Fibroblast of peridontal ligament (primary cell): ENCODE measurements around the gene LMBRD2.

ENCODE experiments used
- DNase-seq: peaks from one replicate; pipeline ENCODE4 v3.0.0-alpha.2; 2010; ENCODE audit errors: extremely low read depth

LMBRD2 gene

DNA sequence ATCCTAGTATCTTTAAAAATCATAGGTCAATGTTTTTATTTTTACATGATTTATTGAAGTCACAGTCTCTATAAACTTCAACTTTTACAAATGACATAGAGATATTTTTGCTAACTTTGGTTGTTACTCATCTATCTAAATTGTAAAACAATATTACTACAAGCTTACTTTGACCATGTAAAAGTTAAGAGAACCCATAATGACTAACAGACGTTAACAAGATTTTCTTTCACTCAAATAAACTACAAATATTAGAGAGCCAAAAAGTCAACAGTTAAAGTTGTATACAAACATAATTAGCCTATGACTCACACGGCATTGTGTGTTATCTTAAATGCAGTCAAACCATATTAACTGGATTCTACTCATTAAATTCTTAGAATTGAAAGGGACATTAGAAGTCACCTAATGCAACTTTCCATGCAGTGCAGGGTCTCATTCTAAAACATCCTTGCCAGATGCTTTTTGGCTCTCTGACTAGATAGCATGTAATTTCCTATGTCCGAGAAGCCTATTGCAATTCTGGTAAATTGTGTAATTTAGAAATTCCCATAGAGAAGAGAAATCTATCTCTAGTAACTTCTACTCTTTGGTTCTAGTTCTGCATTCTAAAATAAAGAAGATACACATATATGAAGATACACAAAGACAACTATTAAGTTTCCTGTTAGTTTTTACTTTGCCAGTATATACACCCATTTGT, 42.8 kb downstream of the LMBRD2 start:
- DNase-seq, result peak; percentile 25

DNA sequence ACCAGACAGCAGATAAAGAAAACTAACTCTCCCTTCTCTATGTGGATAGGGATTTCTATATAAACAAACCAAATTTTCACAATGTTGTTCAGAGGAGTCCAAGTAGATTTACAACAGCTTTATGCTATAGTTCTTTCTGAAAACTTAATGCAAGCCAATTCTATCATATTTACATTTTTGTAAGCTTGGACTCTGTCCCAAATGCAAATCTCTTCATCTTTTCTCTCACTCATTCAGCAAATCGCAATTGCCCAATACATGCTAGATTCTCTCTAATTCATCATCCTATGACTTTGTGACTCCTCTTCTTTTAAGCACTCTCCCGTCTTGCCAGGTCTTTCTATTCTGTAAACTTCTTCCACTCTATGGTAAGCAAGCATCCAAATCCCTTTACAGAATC, 45.9 kb downstream of the LMBRD2 start:
- no peak for DNase-seq

DNA sequence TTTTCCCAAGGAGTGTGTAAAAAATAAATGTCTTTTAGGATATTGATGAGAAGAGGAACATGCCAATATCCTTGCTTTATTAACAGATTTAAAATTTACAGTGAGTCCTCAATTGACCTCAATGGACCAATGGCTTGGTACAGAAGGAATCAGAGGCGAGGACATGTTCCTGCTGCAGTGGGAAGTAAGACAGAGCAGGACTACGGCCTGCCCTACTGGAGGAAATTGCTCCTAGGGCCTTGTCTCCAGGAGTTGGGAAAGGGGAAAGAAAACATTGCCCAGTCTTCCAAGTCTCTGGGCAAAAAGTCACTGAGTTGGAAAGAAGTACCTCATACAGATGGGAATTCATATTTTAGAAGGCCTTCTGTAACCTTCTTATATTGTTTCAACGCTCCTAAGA, 51.9 kb downstream of the LMBRD2 start:
- DNase-seq, result no peak

DNA sequence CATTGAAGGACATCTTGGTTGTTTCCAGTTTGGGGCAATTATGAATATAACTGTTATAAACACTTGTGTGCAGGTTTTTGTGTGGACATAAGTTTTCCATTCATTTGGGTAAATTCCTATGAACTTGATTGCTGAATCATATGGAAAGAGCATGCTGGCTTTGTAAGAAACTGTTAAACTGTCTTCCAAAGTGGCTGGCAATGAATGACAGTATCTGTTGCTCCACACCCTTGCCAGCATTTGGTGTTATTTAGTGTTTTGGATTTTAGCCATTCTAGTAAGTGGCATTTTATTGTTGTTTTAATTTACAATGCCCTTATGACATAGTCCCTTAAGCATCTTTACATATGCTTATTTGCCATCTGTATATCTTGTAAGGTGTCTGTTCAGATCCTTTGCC, 55.2 kb downstream of the LMBRD2 start:
- DNase-seq, result no peak

DNA sequence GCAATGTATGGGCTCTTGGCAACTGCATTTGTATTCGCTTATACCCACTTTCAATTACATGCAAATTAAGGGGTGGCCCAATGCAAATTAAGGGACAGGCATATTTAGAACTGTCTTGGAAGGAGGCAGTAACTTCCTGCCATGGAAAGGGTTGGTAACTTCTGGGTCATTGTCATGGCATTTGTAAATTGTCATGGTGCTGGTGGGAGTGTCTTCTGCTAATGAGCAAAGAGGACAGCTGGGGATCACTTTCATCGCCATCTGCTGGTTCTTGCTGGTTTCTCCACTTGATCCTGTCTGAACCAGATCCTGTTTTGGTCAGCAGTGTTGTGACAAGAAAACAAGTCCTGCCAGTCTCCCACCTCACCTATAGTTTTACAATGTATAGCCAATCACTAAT, 61.7 kb downstream of the LMBRD2 start:
- DNase-seq, result peak; percentile 18

DNA sequence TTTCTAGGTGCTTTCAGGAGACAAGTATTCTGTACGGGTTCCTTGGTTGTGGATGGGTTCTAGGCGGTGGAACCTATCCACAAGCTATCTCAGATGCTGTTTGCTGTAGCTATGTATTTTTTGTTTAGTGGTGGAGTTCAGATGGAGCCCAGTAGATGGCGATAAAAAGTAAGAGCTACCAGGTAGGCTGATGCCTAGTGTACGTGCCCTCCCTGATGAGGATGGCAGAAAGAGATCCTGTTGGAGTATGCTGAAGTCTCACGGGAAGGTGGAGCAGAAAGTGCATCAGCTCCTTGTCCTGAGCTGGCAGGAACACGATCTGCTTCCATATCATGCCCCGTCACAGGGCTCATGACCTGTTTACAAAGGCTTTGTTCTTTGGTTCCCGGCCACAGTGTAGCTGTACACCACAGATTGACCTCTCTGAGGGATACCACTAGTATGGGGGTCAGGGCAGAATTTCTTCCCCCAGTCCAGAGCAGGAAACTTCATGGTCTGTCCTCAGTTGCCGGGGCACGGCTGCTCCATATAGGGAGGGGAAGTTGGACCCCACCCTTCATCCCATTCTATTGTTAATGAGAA, 72.4 kb downstream of the LMBRD2 start:
- DNase-seq, result peak; percentile 49

DNA sequence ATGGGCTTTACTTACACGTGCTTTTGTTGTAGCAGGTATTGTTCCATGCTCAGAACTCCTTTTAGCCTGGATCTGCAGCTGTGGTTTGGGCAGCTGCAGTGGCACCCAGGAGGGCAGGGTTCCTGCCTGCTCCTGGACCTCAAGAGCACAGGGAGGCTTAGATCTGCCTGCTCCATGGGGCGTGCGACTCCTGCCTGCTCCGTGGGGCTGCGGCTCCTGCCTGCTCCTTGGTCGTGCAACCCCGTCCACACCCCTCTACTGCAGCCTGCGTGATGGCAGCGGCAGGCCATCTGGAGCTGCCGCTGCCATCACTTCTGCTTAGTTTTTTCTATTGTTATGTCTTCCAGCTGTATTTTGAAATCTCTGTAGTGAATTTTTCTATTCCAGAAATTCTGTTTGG, 73.3 kb downstream of the LMBRD2 start:
- no peak for DNase-seq

DNA sequence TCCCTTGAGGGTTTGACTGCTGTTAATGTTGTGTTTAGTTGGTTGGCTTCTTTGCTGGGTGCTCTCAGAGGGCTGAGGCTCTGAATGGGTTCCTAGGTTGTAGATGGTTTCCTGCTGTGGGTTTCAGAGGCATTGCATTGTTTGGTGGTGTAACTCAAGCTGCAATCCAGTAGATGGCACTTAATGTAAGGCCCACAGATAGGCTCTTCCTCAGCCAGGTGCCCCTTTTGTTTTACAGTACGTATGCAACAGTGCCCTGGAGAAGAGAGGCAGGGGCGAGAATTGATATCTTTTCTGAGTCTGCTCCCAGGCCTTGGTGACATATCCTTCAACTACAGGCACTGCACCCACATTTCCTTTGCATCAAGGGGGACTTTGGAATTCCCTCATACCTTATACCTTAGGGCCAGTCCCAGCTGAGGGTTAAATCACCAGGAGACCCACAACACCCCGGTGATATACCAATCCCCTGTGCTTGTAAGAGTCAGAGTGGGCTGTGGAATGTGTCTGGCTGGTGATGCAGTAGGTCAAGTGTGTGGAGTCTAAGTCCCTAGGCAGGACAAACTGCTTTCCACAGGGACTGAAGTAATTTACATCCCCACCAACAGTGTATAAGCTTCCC, 78.0 kb downstream of the LMBRD2 start:
- no peak for DNase-seq

DNA sequence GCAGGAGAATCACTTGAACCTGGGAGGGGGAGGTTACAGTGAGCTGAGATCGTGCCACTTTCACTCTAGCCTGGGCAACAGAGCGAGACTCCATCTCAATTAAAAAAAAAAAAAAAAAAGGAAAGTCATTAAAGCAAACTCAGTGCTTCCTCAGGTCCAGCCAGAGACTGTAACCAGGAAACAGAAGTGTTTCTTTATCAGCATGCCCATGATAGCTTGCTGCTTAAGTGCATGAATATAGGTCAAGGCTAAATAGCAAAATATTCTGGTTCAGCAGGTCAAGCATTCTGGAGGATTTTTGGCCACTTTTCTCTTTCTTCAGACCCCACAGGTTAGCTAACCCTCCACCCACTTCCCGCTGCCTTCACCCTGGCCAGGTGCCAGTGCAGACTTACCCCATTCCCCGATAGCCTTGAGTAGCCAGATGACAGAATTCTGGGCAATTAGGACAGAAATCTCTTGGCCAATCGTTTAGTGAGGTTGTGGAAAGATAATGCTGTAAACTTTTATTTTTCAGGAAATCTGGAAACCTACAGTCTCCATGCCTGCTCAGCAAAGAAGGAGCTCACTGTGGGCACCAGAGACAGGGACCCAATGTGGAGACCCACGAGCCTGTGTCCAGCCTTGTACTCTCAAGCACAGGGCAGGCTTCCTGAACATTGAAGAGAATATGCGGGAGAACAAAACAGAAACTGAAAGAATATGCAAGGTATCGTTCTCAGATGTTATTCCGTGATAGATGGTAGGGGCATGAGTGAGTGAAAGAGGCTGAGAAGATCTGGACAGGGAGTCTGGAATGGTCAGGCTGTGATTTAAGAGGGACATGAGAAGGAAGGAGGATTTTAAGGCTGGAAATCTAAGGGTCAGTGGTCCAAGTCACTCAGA, 80.8 kb downstream of the LMBRD2 start:
- DNase-seq, result peak; percentile 41

DNA sequence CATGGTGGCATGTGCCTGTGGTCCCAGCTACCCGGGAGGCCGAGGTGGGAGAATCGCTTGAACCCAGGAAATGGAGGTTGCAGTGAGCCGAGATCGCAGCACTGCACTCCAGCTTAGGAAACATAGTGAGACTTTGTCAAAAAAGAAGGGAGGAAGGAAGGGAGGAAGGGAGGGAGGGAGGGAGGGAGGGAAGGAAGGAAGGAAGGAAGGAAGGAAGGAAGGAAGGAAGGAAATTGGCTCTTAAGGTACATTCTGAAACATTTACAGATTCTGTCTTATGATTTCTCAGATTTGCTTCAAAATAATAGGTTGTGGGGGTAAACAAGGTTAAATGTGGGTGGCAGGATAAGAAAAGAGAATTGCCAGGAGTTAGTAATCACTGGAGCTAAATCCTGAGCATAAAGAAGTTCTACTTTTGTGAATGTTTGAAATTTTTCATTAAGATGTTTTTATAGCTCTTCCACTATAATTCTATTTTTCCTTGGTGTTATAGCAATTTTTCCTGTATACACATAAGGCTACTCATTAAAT, 82.9 kb downstream of the LMBRD2 start:
- DNase-seq, result no peak

DNA sequence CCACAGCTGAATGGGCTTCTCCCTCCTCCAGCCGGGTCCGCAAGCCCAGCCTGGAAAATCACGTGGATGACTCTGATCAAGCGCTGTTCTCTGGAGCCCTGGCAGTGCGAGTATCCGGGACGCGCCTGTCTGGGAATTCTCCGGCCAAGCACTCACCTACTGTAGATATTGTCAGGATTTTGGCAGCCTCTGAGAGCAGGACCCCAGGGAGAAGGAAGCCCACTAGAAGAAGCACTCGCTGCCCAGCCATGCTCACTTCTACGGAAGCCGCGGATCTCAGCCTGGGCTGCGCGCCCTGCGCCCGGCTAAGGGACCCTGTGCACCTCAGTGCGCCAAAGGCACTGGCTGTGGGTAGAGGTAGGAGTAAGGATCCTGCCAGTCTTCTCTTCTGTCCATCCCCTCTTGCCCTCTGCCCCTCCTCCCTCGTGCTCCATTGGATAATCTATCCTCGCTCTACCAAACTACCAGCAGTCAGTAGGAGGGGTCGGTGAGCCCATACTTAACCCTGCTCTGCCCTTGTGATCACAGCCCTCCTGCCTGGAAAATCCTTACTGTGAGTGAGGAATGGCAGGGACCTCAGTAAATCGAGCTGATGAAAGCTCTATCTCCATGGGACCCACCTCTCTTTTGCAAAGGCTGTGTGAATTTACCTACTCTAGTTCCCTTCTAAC, 85.0 kb downstream of the LMBRD2 start, which contains the start of gene UGT3A2:
Gene UGT3A2 (minus strand): TSS at position 343 of the 671 bp plus-strand sequence. CDS start 93 bp downstream, at position 250.
- no peak for DNase-seq

DNA sequence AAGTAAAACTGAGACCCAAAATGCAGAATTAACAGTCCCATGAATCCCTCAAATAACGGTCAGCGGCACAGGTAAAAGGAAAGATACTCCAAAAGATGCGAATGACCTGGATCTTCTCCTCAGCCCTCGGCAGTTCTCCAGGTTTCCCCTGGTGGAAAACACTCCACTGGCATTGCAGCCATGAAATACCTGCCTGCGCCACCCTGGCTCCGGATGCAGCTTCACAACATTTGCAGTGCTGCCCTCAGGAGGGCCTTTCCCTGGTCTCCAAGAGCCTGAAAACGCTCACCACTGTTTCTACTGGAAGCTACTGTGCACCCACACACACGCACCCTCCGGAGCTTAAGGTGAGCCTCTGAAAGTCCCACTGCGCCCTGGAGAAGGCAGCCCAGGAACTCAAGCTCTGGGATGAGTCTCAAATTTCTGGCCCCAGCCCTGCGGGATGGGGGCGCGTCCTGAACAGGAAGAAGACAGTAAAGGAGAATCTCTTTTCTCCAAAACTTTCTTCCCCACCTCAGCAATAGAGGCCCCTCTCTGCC, 85.6 kb downstream of the LMBRD2 start:
- no peak for DNase-seq

DNA sequence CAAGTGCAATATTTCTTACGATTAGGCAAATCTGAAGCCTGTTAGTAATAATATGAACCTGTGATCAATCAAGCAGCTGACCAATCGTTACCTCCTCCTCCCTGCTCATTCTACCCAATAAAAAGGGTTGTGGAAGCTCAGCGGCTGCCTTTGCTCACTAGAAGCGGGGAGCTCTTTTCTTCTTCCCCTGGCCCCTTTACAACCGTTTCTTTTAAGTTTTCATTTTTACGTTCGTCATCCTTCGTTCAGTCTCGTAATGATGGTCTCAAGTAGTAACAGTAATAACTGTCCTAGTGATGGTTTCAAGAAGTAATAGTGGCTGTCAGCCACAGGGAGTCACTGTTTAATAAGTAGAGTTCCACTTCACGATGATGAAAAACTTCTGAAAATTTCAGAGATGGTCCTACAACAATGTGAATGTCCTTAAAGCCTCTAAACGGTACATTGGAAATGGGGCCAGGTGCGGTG, 91.2 kb downstream of the LMBRD2 start:
- DNase-seq, result peak; percentile 27

DNA sequence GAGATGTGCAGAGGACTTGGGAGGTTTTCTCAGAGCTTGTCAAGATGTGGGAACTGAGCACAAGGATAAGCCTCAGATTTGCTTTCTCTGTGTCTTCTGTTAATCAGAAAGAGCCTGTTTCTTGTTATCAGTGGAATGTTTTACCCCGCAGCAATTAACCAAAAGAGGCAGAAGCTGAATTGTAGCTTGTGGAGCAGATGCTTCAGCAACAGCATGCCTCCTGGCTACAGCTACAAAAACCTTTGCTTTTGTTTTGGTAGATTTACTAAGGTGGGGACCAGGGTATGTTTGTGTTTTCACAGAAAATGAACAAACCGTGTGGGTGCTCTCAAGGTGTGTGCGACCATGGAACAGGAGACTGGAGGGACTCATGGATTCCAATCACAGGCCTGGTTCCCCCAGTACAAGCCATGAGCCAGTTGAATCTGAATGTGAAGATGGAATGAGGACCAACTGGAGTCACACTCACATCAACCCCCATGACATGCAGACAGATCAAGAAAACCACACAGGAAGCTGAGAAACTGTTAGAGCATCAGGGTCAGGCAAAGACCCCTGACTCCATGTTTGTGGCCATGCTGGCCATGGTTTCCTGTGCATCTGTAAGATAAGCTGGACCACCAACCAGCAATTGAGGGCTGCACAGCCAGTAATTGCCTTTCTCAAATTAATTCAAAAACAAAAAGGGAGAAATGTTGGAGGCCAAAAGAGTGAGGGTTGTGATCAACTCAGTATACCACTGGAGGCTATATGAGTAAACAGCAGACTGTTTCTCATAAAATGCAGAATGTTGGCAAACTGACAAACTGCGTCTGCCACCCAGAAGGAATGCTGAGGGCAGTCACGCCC, 91.9 kb downstream of the LMBRD2 start:
- peak; percentile 17 for DNase-seq

DNA sequence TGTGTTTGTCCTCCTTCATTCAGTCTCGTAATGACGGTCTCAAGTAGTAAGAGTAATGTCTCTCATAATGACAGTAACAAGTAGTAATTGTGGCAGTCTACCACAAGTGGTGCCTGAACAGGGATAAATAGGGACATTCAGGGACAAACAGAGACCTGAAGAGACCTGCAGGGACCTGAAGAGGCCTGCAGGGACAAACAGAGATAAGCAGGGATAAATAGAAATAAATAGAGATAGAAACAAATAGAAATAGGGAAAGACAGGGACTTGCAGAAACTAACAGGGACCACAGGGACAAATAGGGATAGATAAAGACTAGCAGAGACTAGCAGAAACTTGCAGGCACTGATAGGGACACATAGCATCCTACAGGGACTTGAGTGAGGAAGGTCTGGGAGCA, 92.9 kb downstream of the LMBRD2 start:
- no peak for DNase-seq

DNA sequence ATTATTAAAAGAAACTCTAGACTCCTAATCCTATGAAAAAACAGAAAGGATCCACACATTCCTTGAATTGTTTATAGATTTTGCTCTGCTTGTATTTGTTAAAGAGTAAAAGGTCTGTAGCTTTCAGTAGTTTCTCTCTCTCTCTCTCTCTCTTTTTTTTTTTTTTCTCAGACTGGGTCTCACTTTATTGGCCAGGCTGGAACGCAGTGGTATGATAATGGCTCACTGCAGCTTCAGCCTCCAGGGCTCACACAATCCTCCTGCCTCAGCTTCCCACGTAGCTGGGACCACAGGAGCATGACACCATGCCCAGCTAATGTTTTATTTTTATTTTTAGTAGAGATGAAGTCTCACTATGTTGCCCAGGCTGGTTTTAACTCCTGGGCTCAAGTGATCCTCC, 94.3 kb downstream of the LMBRD2 start:
- no peak for DNase-seq

DNA sequence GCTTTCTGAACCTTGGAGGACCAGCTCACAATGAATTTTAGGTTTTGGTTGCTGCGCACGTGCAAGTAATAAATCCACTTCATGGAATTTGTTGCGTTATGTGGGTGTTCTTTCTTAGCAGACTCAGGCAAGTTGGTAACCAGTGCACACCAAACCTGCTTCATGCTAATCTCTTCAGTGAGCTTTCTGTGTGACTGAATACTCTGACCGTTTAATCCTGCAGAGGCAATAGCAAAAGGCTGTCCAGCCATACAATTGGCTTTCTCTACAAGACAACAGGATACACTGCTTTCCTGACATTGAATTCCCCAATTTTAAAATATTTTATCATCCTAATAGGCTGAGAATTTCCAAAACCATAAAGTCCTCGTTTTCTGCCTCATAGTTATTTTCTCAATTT, 95.3 kb downstream of the LMBRD2 start:
- no peak for DNase-seq

DNA sequence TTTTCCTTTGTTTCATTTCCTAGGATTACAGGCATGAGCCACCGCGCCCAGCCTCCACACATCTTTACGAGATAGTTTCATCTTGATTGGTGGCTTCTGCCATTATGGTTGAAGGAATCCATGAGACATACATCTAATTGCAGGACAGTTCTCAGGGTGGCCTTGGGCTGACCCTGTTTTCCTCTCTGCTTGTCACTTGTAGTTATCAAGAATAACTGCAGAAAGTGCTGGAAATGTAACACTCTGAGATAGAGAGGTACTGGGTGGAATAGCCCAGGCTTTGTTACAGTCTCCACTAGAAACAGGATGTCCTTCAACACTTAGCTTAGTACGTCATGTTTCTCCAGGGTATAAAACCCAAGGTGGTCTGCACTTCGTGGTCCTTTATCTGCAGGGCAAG, 95.7 kb downstream of the LMBRD2 start:
- DNase-seq, result no peak

DNA sequence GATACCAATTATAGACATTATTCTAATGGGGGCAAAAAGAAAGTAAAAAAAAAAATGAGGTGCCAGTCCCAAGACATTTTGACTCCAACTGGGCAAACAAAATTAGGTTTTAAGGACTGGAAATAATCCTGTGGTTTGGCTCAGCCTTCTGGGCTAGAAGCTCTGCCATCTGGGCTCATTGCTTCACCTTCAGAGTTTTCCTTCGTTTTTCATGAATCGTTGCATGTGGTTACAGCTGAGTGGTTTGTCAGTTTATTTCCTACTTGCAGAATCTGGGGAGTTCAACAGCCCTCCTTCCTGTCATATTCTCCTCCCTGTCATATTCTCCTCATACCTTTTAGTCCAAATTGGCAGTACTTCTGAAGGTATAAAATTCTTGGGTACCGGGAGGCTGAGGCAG, 97.0 kb downstream of the LMBRD2 start:
- DNase-seq, result peak; percentile 32

DNA sequence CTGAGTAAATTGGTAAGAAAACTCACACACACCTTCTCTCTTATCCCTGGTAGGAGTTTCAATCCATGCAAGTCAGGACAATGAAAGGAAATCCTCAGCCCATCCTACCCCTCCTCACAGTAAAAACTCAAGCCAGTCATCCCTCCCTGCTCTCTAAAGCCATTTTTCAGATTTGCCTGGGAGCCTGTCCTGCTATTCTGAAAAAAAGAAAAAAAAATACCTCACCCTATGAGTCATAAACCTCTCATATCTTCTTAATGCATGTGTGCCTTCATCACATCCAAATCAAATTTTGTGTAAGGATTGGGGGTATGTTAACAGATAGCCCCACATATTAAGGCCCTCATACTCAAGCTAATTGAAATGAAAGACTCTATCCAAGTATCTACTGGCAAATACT, 99.1 kb downstream of the LMBRD2 start:
- no peak for DNase-seq
